GM19328 (cell line): ENCODE measurements around the gene TMEM132E.

Source experiments
- ATAC-seq: cut with Tn5 transposase; IDR thresholded peaks from one replicate; pipeline ENCODE4 v1.9.1; 2021; ENCODE audit warnings: mild to moderate bottlenecking, moderate library complexity; ENCODE audit not compliant: unreplicated experiment

TMEM132E gene

DNA sequence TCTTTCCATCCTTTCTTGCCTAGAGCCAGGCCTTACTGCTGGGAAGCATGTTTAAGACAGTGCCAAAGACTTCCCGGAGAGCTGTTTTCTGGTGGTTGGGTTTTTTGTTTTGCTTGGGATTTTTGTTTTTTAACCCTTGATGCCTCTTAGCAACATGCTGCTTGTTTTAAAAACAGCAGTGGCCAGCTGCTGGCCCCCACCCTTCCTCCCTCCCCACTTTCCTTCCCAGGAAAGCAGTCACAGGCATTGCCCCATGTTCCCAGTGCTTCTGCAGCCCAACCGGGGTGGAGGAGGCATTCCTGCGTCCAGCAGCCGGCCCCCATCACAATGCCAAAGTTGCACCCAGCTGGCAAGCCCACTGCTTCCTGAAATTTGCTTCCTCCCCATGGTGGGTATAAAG is 12.6 kb downstream of the TMEM132E start:
- ATAC-seq = no peak

DNA sequence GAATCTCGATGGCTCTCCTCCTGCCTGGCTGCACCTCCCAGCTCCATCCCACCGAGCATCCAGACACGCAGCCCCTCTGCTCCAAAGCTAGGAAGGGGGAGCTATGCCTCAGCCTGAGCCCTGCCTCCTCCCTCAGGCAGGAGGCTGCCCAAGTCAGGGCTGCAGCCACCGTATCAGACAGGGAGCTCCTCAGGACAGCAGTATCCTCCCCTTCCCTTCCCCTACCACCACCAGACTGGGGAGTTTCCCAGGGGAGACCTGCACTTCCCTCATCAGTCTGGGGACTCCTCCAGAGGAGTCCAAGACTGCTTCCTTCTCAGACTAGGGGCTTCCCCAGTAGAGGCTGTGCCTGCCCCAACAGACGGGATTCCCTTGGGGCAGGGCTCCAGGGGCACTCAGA is 17.5 kb downstream of the TMEM132E start:
- no peak for ATAC-seq

DNA sequence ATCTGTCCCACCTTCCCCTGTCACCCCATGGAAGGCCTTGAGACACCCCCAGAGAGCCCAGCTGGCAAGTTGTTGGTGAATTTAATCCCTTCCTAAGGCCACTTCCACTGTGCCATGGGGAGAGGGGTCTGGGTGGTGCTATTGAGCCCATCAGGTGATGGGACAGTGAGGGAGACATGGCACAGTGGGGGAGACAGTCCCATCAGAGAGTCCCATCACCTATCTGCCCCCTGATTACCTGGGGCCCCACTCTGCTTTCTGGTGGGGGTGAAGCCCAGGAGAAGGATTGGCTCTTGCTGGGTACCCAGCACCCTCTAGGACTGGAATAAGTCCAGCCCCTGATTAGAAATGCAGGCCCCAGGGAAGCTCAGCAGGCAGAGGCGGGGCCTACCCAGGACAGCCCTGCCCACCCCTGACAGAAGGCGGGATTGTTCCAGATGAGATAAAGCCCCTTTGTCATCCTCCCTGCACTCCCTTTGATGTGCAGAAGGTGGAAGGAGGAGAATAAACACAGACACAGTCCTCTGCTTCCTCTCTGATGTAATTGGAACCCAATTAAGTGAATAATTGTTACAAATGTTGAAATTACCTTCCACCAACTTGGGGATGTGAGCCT is 18.9 kb downstream of the TMEM132E start:
- no peak for ATAC-seq

DNA sequence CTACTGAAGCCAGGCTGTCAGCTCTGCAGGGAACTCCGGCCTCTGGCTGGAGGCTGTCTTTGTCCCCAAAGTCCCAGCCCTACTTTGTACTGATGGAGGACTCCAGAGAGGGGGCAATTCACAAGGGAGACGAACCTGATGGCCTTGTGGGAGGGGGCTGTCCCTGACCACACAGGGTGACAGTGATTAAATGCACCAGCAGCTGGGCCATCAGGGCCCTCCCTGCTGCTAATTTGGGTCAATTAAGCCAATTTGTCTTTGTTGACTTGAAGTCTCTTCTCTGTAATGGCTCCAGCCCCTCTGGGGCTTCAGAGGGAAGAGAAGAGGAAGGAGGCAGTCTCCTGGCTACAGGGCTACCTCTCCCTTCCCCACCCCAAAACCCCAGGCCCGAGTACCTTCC is 22.0 kb downstream of the TMEM132E start:
- ATAC-seq = no peak

DNA sequence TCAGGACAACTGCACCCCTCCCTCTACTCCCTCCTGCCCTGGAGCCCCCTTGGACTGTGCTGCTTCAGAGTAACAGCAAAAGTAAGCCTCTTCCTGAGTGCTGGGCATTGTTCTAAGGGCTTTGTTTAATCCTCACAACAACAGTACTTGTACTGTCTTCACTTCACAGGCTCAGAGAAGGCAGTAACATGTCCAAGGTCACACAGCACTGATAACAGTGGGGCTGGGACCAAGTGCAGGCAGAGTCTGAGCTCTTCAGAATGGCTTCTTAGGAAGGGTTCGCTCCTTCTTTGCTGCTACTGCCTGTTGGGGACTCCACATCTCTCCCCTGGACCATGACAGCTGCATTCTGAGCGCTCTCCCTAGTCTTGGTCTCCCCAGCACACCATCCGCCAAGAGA is 24.6 kb downstream of the TMEM132E start:
- ATAC-seq = no peak

DNA sequence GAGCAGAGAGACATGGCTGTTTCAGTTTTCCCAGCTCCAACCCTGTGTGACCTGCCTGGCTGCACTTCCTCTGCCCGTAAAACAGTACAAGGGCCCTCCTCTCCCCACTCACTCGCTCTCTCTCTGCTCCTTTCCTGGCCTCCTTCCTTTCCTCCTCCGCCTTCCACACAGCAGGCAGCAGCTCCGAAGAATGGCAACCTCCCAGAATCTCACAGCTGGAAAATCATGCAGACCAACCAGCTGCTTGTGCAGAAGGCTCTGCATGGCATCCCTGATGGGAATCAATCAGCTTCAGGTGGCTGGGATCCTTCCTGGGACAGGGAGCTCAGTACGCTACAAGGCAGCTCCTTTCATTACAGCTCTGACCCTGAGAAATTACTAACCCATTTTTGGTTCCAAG is 27.4 kb downstream of the TMEM132E start:
- no peak for ATAC-seq

DNA sequence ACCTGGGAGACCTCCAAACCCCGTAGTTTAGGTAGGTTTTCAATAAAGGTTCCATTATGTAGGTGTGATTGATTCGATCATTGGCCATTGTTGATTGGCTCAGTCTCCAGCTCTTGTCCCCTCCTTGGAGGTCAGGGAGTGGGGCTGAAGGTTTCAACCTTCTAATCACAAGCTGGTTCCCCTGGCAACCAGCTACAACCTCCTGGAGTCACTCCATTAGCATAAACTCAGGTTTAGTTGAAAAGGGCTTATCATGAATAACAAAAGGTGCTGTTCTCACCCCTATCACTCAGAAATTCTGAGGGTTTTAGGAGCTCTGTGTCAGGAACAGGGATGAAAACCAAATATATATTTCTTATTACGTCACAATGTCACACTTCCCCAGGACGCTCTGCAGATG is 28.5 kb downstream of the TMEM132E start:
- ATAC-seq = no peak

DNA sequence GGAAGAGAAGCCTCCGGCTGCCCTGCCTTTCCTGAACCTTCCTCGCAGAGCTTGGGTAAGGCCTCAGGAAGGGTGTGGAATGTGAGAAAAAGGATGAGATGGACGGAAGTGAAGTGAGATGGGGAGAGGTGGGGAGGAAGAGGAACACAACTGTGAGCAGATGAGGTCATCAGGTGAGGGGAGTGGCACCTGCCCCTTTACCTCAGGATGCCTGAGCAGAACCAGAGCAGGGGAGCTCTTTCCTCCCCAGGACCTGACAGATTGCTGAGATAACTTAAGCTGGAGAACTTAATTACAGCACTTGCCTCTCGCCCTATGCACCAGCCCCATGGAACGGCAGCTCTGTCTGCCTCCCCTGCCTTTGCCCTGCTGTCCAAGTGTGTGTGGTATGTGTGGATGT is 29.8 kb downstream of the TMEM132E start:
- ATAC-seq = no peak

DNA sequence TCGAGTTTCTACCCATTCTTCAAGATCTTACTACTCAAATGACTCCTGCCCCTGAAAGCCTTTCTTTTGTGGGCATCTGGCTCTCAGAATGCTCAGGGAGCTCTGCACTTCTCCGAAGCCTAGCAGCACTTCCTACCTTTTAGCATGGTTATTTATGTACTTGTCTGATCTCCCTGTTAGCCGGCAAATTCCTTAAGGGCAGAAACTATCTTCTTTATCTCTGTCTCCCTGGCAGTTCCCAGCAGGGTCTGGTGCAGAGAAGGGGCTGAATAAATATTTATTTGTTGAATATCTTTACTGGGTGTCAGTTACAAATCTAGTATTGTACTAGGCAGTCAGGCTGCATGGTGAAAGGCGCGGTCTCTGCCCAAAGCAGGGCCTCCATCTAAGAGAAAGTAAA is 30.7 kb downstream of the TMEM132E start:
- ATAC-seq = no peak

DNA sequence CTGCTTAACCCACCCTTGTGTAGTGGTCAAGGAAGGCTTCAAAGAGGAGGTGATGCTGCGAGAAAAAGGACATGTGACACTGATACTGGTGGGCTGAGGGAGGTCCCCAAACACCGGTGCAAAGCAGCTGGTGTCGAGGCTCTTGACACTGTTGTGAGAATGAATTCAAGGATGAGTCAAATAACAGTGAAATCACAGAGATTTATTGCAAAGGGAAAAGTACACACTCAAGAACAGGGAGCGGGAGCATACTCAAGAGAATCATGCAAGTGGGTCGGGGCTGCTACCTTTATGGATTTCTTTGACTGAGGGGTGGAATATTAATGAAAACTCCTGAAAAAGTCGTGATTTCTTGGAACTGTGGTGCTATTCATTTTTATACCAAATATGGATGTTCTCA is 31.1 kb downstream of the TMEM132E start:
- no peak for ATAC-seq

DNA sequence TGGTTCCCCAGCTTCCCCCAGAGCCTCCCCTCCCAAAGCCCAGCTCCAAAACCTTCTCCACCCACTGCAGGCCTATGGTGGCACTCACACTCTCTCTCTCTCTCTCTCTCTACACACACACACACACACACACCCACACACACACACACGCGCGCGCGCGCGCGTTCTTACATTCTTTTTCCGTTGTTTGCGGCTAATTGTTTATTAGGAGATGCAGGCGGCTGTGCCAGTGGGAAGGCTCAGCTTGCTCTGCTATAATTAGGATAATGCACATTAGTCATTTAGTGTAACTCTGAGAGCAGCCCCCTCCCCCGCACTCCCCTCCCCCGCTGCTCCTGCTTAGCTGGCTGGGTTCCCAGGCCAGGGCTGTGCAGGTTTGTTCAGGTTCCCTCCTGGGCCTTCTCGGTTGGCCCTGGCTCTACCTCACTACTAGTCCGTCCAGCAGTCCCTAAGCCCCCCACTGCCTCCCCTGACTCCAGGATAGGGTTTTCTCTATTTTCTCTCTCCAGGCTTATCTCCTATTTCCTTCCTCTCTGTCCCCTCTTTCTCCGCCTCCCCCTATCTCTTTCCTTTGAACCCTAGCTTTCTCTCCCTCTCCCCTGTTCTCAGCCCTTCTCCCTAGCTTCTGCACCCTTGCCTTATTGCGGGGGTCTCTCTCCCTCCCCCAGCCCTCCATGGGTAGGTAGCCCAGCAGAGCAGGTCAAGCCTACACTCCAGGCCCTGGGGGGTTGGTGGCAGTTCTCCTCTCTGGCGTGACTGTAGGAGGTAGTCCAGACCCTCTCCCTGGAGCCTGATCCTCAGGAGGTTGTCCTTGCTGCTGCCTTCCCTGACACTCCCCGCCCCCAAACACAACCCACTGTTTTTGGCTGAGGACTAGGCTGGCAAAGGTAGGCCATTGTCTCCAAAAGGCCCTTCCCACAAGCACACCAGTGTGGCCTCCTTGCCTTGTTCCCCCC is 34.0 kb downstream of the TMEM132E start:
- no peak for ATAC-seq

DNA sequence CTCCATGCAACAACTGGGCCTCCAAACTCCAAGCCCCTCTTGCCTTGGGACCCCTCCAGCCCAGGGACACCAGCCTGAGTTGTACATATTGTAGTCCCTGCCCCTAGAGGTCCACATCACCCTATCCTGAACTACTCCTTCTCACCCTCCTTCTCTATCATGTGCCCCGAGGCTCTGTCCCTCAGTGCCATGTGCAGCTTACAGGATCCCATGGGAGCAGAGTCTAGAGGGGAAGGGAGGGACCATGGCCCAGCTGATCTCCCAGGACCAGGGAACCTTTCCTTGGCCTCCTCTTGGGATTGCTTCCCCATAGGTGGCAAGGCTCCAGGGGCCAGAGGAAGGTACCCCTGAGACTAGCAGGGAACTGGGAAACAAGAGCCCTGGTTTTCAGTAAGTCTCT is 35.3 kb downstream of the TMEM132E start:
- no peak for ATAC-seq

DNA sequence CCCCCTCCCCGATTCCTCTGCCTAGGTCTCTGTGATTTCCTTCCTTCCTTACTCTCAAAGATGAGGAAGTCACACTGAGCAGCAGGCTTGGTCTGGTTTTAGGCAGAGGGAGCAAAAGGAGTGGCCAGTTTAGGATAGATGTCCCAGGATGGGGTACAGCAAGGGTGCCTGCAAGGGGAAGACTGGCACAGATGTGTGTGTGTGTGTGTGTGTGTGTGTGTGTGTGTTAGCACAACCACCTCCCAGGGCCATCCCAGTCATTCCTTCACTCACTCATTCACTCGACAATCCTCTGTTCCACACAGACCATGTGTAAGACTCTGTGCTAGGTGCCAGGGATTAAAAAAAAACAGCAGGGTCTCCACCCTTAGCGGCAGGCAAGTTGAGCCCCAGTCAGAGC is 35.9 kb downstream of the TMEM132E start:
- no peak for ATAC-seq

DNA sequence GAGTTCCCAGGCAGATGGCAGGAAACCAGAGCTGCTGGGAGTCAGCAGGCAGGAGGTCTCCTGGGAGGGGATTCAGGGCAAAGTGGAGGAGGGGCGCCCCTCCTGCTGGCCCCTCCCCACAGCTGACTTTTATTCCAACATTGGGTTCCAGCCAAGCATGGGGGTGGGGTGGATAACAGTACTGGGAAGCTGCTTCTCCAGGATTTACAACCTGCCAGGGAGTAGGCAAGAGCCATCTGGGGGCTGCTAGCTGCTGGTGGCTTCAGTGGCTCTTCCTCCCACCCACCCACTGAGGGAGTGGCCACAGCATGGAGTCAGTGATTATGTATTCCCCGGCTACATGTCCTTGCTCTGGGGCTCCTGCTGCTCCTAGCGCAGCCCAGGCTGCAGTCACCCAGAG is 36.8 kb downstream of the TMEM132E start:
- ATAC-seq = no peak

DNA sequence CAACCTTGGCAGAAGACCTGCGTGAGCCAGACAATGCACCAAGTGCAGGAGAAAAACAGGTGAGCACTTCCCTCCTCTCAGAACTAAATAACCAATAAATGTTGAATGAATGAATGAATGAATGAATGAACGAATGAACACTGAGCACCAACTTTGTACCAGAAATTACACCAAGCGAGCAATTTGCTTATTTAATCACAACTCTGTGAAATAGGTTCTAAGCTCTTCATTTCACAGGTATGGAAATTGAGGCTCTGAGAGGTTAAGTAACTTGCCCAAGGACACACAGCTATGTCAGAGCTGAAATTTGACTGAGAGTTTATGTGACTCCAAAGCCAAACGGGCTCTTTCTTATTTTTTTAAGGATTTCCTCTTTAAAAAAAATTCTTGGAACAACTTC is 38.0 kb downstream of the TMEM132E start:
- ATAC-seq = no peak

DNA sequence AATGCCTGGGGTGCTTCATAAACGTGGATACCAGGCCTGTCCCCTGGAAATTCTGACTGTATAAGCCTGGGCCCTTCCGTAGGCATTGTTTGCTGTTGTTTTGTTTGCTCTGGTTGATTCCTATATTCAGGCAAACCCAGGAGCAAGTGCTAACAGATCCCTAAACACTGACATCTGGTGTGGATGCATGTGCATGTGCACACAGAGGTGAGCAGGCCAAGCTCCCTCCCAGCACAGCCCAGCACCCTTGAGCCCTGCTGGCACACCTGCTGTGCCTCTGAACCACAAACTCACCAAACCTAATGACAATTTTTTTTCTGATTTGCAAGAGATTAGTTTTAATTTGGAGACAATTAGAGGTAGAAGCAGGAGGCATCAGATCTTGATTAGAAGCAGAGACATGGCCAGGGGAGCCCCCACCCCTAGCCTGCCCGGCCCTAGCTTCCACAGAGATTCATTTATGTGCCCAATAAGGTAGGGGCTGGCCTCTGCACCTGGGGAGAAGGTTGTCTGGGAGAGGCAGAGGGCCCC is 40.4 kb downstream of the TMEM132E start:
- no peak for ATAC-seq

DNA sequence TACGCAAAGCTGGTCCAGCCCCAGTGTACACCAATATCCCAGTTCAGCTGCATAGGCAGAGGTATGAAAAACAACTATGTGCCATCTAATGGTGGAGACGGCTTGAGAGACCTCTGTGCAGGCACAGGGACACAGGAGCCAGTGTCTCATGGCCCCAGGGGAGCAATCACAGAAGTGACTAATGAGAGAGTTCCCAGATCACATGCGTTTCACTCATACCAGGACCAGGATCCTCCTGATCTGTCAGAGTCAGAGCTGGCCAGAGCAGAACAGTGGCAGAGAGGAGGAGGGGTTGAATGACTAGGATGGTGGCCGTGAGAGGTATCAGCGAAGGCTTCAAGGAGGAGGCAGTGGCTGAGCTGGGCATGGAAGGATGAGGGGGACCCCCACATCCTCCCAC is 41.1 kb downstream of the TMEM132E start:
- no peak for ATAC-seq

DNA sequence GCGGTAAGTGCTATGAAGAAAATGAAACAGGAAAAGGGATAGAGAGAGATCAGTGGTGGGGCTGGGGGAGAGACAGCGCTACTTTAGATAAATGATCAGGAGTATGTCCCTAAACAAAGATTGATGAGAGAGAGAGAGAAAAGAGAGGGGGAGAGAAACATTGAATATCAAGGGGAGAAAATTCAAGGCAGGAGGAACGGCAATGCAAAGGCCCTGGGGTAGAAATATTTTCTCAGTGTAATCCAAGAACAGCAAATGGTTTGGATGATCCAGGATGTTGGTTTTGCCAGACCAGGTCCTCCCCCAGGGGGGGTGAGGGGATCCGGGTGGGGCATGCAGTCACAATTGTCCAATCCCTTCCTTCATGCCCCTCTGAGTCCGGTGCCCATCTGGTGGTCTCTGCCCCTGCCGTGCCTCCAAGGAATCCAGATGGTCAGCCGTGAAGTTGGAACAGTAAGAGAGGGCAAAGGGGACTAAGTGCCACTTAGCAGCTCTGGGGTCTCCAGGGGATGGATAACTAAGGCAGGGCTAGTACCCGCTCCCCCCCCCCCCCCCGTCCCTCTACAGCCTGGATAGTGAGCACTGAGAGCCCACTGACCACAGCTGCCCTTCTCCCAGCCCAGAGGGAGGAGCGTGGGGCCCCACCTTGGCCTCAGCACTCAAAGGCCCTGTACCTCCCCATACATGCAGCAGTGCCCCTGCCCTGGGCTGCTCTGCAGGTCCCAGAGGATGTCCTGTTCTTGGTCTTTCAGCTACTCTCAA is 43.7 kb downstream of the TMEM132E start:
- no peak for ATAC-seq

DNA sequence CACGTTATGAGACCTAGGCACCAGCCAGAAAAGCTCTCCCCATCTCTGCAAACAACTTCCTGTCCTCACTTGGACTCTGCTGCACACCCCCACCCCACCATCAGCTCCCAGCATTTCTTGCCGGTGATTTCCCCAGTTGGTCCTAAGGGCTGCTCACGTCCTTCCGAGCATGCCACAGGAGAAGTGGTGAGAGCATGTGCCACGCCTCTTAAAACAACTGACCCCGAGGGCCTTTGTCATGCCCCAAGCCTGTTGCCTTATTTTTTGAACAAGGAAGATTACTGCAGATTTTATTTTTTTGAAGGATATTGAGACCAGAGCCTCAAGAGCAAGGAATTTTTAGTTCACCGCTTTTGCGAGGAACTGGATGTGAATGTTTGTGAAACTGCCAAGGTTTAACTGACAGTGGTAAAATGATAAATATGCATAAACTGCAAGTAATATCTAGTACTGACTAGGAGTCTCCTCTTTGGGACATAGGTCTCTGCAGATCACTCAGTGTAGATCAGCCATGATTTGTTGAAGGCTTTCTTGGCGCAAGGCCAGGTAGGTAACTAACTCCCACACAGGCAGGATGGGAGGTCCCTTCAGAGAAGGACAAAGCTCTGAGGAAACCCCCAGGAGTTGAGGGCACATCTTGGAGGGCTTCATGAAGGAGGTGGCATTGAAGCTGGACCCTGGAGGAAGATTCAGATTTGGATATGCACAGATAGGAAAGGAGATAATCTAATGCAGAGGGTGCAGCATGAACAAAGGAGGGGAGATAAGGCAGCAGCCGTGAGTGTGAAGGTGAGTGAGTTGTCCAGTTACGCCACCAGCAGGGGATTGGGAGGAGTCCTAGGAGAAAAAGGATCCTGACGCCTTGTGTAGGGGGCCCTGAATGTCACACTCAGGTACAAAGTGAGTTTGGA is 44.7 kb downstream of the TMEM132E start:
- ATAC-seq = no peak

DNA sequence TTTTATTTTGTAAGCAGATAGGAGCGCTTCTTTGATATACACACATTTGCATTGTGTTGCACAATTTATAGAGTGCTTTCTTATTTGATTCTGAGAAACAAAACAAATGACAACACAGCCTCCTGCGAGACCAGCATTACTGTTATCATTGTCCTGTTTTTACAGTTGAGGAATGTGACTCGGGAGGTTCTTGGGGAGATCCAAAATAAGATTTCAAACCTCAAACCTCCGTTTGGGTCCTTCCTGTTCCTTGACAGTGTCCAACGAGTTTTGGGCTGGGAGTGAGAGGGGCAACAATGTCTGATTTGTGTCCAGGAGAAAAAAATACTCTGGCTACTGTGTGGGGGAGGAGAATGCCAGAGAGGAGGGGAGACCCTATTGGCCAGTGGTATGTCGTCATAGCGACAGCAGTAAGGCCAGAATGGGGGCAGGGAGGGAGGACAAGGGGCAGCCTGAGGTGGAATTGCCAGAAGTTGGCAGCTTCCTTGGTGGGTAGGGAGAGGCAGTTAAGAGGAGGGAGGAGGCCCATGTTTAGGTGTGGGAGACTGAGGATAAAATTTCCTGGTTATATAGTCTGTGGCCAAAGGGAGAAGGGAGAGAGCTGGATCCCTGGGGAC is 45.5 kb downstream of the TMEM132E start:
- no peak for ATAC-seq
